B cell (primary cell): Measurements from ENCODE around the gene GSG1L. TPM values are rescaled to one million over a fixed set of nuclear protein-coding genes. Genes with fewer than 3 reads are reported as not detected.

Experiments used
- ATAC-seq: fragments of 200-7000 bp; cut with Tn5 transposase; one replicate; pipeline ENCODE4 v1.10.0; 2021; ENCODE audit warnings: low read depth, mild to moderate bottlenecking, moderate number of reproducible peaks, moderate library complexity
- CTCF ChIA-PET: fragments of 350-600 bp; sonication (Branson Sonifier 250); formaldehyde crosslinking; loops from one replicate; lab custom pipeline; 2021; ENCODE audit warnings: antibody characterized with exemption, inconsistent platforms; lab: Charles Lee
- POLR2A ChIA-PET: fragments of 350-600 bp; sonication (Branson Sonifier 250); formaldehyde crosslinking; loops from one replicate; lab custom pipeline; 2021; ENCODE audit warnings: antibody characterized with exemption; lab: Charles Lee
- DNase-seq: peaks from one replicate; pipeline ENCODE4 v3.0.0; 2013
- H2AFZ ChIP-seq: 2 replicates; pipeline ENCODE4 v1.6.1; 2012; ENCODE audit warnings: mild to moderate bottlenecking, low read depth, low read length; ENCODE audit not compliant: insufficient read depth, poor library complexity, severe bottlenecking
- H3K27ac ChIP-seq, 2 donors: 1 replicate in 1 of 2; 2 replicates in 1 of 2; pipeline ENCODE4 v1.5.1; 2012 to 2013; ENCODE audit warnings: low read length in 2 of 2, mild to moderate bottlenecking in 2 of 2, moderate library complexity in 1 of 2
- H3K27me3 ChIP-seq, 4 experiments: fragments of 200-600 bp in 1 of 4; sonication (generic) in 1 of 4; replicated peaks in 1 of 4; 1 replicate in 2 of 4; 2 replicates in 2 of 4; pipeline versions ENCODE4 v1.6.1 to v1.7.0; 2013 to 2016; ENCODE audit warnings: low read length in 3 of 4, mild to moderate bottlenecking in 2 of 4, mixed read lengths in 1 of 4, moderate library complexity in 1 of 4; ENCODE audit not compliant: insufficient read depth in 4 of 4, control insufficient read depth in 3 of 4; ENCODE audit errors: control extremely low read depth in 1 of 4
- H3K36me3 ChIP-seq, 2 experiments: replicated peaks in 1 of 2; 1 replicate in 1 of 2; 2 replicates in 1 of 2; pipeline versions ENCODE4 v1.6.1 to v1.7.1; 2013; ENCODE audit warnings: low read length in 1 of 2; ENCODE audit not compliant: insufficient read depth in 2 of 2, control insufficient read depth in 1 of 2; ENCODE audit errors: control extremely low read depth in 1 of 2, extremely low read depth in 1 of 2
- H3K4me1 ChIP-seq, 2 donors: fragments of 200-600 bp in 1 of 2; sonication (generic) in 1 of 2; 1 replicate in 1 of 2; 2 replicates in 1 of 2; pipeline versions ENCODE4 v1.5.1 to v1.6.1; 2013 to 2017; ENCODE audit warnings: low read length in 2 of 2; ENCODE audit not compliant: control insufficient read depth in 2 of 2, insufficient read depth in 2 of 2
- H3K4me2 ChIP-seq: replicated peaks from 2 replicates; pipeline ENCODE3; 2012; ENCODE audit warnings: mild to moderate bottlenecking, low read depth, low read length; ENCODE audit not compliant: poor library complexity, severe bottlenecking
- H3K4me3 ChIP-seq, 5 experiments: fragments of 200-600 bp in 1 of 5; sonication (generic) in 1 of 5; 1 replicate in 3 of 5; 2 replicates in 2 of 5; pipeline versions ENCODE4 v1.5.1 to v1.7.0; 2011 to 2016; ENCODE audit warnings: low read length in 4 of 5, mild to moderate bottlenecking in 4 of 5, low read depth in 2 of 5, control low read depth in 1 of 5, moderate library complexity in 1 of 5; ENCODE audit not compliant: insufficient read depth in 1 of 5; ENCODE audit errors: control extremely low read depth in 1 of 5, extremely low read depth in 1 of 5
- H3K79me2 ChIP-seq: fragments of 200-600 bp; sonication (generic); one replicate; pipeline ENCODE4 v1.6.0; 2016; ENCODE audit warnings: low read length; ENCODE audit not compliant: control insufficient read depth, insufficient read depth
- H3K9ac ChIP-seq: fragments of 200-600 bp; sonication (generic); 2 replicates; pipeline ENCODE4 v1.6.1; 2017; ENCODE audit warnings: mild to moderate bottlenecking, low read length, moderate library complexity
- H3K9me3 ChIP-seq, 3 donors: one replicate each; pipeline versions ENCODE4 v1.6.1 to v1.7.1; 2013; ENCODE audit warnings: low read length in 2 of 3; ENCODE audit not compliant: control insufficient read depth in 2 of 3, insufficient read depth in 1 of 3; ENCODE audit errors: control extremely low read depth in 1 of 3
- H4K20me1 ChIP-seq: 2 replicates; pipeline ENCODE4 v1.6.0; 2012; ENCODE audit warnings: mild to moderate bottlenecking, low read length; ENCODE audit not compliant: insufficient read depth, control insufficient read depth, poor library complexity, severe bottlenecking
- H3K27ac Mint-ChIP-seq: one replicate; pipeline ENCODE4 v1.8.0; 2021; ENCODE audit warnings: mixed read lengths
- H3K27me3 Mint-ChIP-seq: one replicate; pipeline ENCODE4 v1.8.0; 2021; ENCODE audit warnings: mixed read lengths
- H3K4me1 Mint-ChIP-seq: one replicate; pipeline ENCODE4 v1.8.0; 2021; ENCODE audit warnings: mixed read lengths
- H3K4me3 Mint-ChIP-seq: one replicate; pipeline ENCODE4 v1.8.0; 2021; ENCODE audit warnings: mixed read lengths
- H3K9me3 Mint-ChIP-seq: one replicate; pipeline ENCODE4 v1.8.0; 2022; ENCODE audit warnings: mixed read lengths; ENCODE audit not compliant: insufficient read depth
- CTCF ChIP-seq: fragments of 200-600 bp; IDR thresholded peaks from one replicate; pipeline ENCODE4 v1.8.0; 2022; ENCODE audit warnings: antibody characterized with exemption, mild to moderate bottlenecking
- EZH2 ChIP-seq: IDR thresholded peaks from 2 replicates; pipeline ENCODE4 v1.6.1; 2012; ENCODE audit warnings: borderline replicate concordance, low read depth, mild to moderate bottlenecking, moderate library complexity, low read length; ENCODE audit not compliant: insufficient read depth, poor library complexity, severe bottlenecking
- WGBS: methylation state at CpG from one replicate; pipeline ENCODE4 v1.1.5; 2013; ENCODE audit warnings: missing lambda C conversion rate; ENCODE audit not compliant: insufficient coverage; 5-methylcytosine and 5-hydroxymethylcytosine counted together
- intact Hi-C: fragments of 100-400 bp; cut with micrococcal nuclease; formaldehyde crosslinking; loops from one replicate; pipeline ENCODE4 v1.10.0; 2022
- polyA plus RNA-seq: library from polyadenylated mRNA; depleted of rRNA; stranded (reverse); fragments of >200 nt; gene quantifications from 2 replicates; pipeline ENCODE4 v1.2.3, GENCODE V29; 2012
- total RNA-seq, 2 donors: library from RNA; stranded (reverse); fragments of 120-200 nt in 1 of 2; gene quantifications; 1 replicate in 1 of 2; 2 replicates in 1 of 2; pipeline versions ENCODE4 v1.2.3 to v1.2.4, GENCODE V29; 2013 to 2022

The GSG1L gene
- total and polyA plus RNA-seq, 2 donors (not counting 1 experiment from before 2014, with no cell fraction given): 0.01 TPM; not detected in 1

- H3K9me3 Mint-ChIP-seq: no peaks in the 10 kb centered on the region
- peaks cover 20% of the 10 kb centered on the region for H3K27me3 Mint-ChIP-seq
- Histone ChIP-seq H3K4me2 (no peak overlapping the region), H2AFZ (no peak overlapping the region), H4K20me1 (no peaks in the 10 kb centered on the region), H3K36me3 (no peaks in the 10 kb centered on the region), H3K27me3 (peaks cover 0 to 7% (median 0%) of the 10 kb centered on the region in 4 experiments), H3K9me3 (peaks cover 0 to 7% (median 0%) of the 10 kb centered on the region in 3 donors), H3K4me3 (no peak overlapping the region), H3K79me2 (no peaks in the 10 kb centered on the region), H3K9ac (no peak overlapping the region), H3K27ac (no peak overlapping the region), H3K4me1 (no peaks in the 10 kb centered on the region)
- no peak for TF ChIP-seq EZH2
- no peak for TF ChIP-seq CTCF
- intact Hi-C loops: no loop called here
- ChIA-PET CTCF (no interaction called here), POLR2A (no interaction called here)
- no peaks in the 10 kb centered on the region for H3K4me1 Mint-ChIP-seq
- DNase-seq (no peak), ATAC-seq (no peak)
- 90% methylated on average over 10 of the region's 11 CpGs for WGBS
- no peak overlapping the region for H3K4me3 Mint-ChIP-seq
- no peak overlapping the region for H3K27ac Mint-ChIP-seq
Observed at GRCh38 chr16:28011223-28011622, 52.3 kb downstream of the GSG1L start.

GRCh38 chr16:28010671-28011070, 52.8 kb downstream of the GSG1L start:
- no peak overlapping the region for H2AFZ ChIP-seq
- intact Hi-C loops: no loop called here
- POLR2A ChIA-PET: no interaction called here
- peaks cover 0 to 7% (median 0%) of the 10 kb centered on the region in 3 donors for H3K9me3 ChIP-seq
- DNase-seq (no peak), ATAC-seq (no peak)
- CTCF ChIA-PET: no interaction called here
- H3K9ac ChIP-seq: no peak overlapping the region
- 49% methylated on average over 8 of the region's 9 CpGs for WGBS
- Mint-ChIP-seq H3K27ac (no peak overlapping the region), H3K4me3 (no peak overlapping the region), H3K27me3 (peaks cover 17% of the 10 kb centered on the region), H3K9me3 (no peaks in the 10 kb centered on the region), H3K4me1 (no peaks in the 10 kb centered on the region)
- H3K79me2 ChIP-seq: no peaks in the 10 kb centered on the region
- no peak for TF ChIP-seq CTCF
- TF ChIP-seq EZH2: no peak
- H4K20me1 ChIP-seq: no peaks in the 10 kb centered on the region
- no peak overlapping the region for H3K4me3 ChIP-seq
- no peaks in the 10 kb centered on the region for H3K4me1 ChIP-seq
- no peak overlapping the region for H3K4me2 ChIP-seq
- H3K36me3 ChIP-seq: no peaks in the 10 kb centered on the region
- H3K27ac ChIP-seq: no peak overlapping the region
- H3K27me3 ChIP-seq: peaks cover 0 to 7% (median 0%) of the 10 kb centered on the region in 4 experiments
